K562 (cell line): ENCODE results near the gene ST3GAL5. TPM values are rescaled to one million over a fixed set of nuclear protein-coding genes. Genes with fewer than 3 reads are reported as not detected.

ENCODE experiments used
- ATF7 ChIP-seq: fragments of 450-650 bp; IDR thresholded peaks from 2 replicates; pipeline ENCODE4 v1.7.1; 2014; ENCODE audit warnings: mild to moderate bottlenecking, moderate library complexity
- CREB3 ChIP-seq: fragments of 450-650 bp; conservative IDR thresholded peaks from 2 replicates; pipeline ENCODE4 v1.6.1; 2016; ENCODE audit warnings: missing genetic modification characterization, low read depth, mild to moderate bottlenecking, missing compliant biosample characterization, moderate library complexity
- CREM ChIP-seq: IDR thresholded peaks from 2 replicates; pipeline ENCODE4 v1.6.1; 2014; ENCODE audit warnings: antibody characterized with exemption, low read depth
- ESRRB ChIP-seq: fragments of 250-450 bp; sonication (Bioruptor Pico); IDR thresholded peaks from 2 replicates; pipeline ENCODE4 v1.5.0; 2020; ENCODE audit warnings: mild to moderate bottlenecking, moderate library complexity, borderline replicate concordance
- KLF1 ChIP-seq: fragments of 450-650 bp; IDR thresholded peaks from 2 replicates; pipeline ENCODE4 v1.6.1; 2016; ENCODE audit warnings: missing genetic modification characterization, missing compliant biosample characterization
- KLF16 ChIP-seq: IDR thresholded peaks from 2 replicates; pipeline ENCODE4 v1.6.1; 2016; ENCODE audit warnings: antibody characterized with exemption
- SAFB2 ChIP-seq: fragments of 200-400 bp; formaldehyde crosslinking; IDR thresholded peaks from 2 replicates; pipeline ENCODE4 v1.6.1; 2018; ENCODE audit warnings: borderline replicate concordance, low read length, low read depth, moderate library complexity; ENCODE audit not compliant: severe bottlenecking
- SPI1 ChIP-seq: IDR thresholded peaks from 2 replicates; pipeline ENCODE4 v1.6.1; 2011; ENCODE audit warnings: low read depth, low read length, control low read depth, borderline replicate concordance
- TAL1 ChIP-seq: fragments of 450-650 bp; IDR thresholded peaks from 2 replicates; pipeline ENCODE4 v1.6.1; 2016; ENCODE audit warnings: mild to moderate bottlenecking
- THRAP3 ChIP-seq: fragments of 450-650 bp; IDR thresholded peaks from 2 replicates; pipeline ENCODE4 v1.6.1; 2016; ENCODE audit warnings: mild to moderate bottlenecking, inconsistent platforms, borderline replicate concordance
- YBX1 ChIP-seq: fragments of 450-650 bp; IDR thresholded peaks from 2 replicates; pipeline ENCODE4 v1.7.1; 2016; ENCODE audit warnings: mild to moderate bottlenecking
- ZKSCAN8 ChIP-seq: fragments of 200-800 bp; sonication (Bioruptor generic); IDR thresholded peaks from 2 replicates; pipeline ENCODE4 v1.6.1; 2016; ENCODE audit warnings: missing genetic modification characterization, missing compliant biosample characterization
- ZNF133 ChIP-seq: fragments of 250-450 bp; sonication (Bioruptor Pico); IDR thresholded peaks from 2 replicates; pipeline ENCODE4 v1.4.0; 2020; ENCODE audit warnings: mild to moderate bottlenecking
- ZNF445 ChIP-seq: fragments of 250-450 bp; sonication (Bioruptor Pico); IDR thresholded peaks from 2 replicates; pipeline ENCODE4 v1.4.0; 2020; ENCODE audit warnings: low read depth, mild to moderate bottlenecking, moderate library complexity
- ZNF57 ChIP-seq: fragments of 450-650 bp; formaldehyde crosslinking; IDR thresholded peaks from 2 replicates; pipeline ENCODE4 v1.4.0; 2020; ENCODE audit warnings: mild to moderate bottlenecking, moderate library complexity
- polyA plus RNA-seq, 8 experiments: library from polyadenylated mRNA; depleted of rRNA in 4 of 8; stranded (reverse) in 5 of 8; unstranded in 3 of 8; fragments of >200 nt; fragmentation: Nextera tagmentation in 2 of 8; fragmentation: Illumina TruSeq in 1 of 8; extraction: Ambion mirVana in 2 of 8; extraction: Trizol in 1 of 8; gene quantifications; 2 replicates each; pipeline versions ENCODE4 v1.2.1 to v1.2.3, GENCODE V29; 2011 to 2014; ENCODE audit warnings: inconsistent platforms in 1 of 8, missing spikeins in 1 of 8
- total RNA-seq, 7 experiments: library from RNA; depleted of rRNA in 6 of 7; stranded (reverse); fragments of >200 nt in 6 of 7; fragmentation: Illumina TruSeq in 2 of 7; extraction: Trizol in 2 of 7; gene quantifications; 2 replicates each; pipeline versions ENCODE4 v1.2.1 to v1.2.3, GENCODE V29; 2011 to 2021; ENCODE audit warnings: low replicate concordance in 1 of 7
- TF ChIP-seq, protein P1 (sequence below): sonication (generic); formaldehyde crosslinking; IDR thresholded peaks from 2 replicates; pipeline ENCODE4 v1.8.0; 2022; ENCODE audit warnings: mild to moderate bottlenecking, missing genetic modification reagents

ST3GAL5 gene
- total and polyA plus RNA-seq, 9 of the 15 experiments (the other 6 are each of a cell fraction or from before 2014, with no cell fraction given): 1.6 to 10.0 (median 4.2) TPM

- TF ChIP-seq SAFB2: no peak
- TF ChIP-seq THRAP3: no peak
- no peak for TF ChIP-seq CREM
- TF ChIP-seq ZNF133: no peak
- peak; percentile 53; the same call in 1 of the 2 replicates for TF ChIP-seq TAL1
- peak; percentile 38 for TF ChIP-seq ATF7
- no peak for TF ChIP-seq KLF1 (tag)
- TF ChIP-seq, protein P1, sequence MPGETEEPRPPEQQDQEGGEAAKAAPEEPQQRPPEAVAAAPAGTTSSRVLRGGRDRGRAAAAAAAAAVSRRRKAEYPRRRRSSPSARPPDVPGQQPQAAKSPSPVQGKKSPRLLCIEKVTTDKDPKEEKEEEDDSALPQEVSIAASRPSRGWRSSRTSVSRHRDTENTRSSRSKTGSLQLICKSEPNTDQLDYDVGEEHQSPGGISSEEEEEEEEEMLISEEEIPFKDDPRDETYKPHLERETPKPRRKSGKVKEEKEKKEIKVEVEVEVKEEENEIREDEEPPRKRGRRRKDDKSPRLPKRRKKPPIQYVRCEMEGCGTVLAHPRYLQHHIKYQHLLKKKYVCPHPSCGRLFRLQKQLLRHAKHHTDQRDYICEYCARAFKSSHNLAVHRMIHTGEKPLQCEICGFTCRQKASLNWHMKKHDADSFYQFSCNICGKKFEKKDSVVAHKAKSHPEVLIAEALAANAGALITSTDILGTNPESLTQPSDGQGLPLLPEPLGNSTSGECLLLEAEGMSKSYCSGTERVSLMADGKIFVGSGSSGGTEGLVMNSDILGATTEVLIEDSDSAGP: no peak
- TF ChIP-seq ZNF445 (CRISPR knock-in tag): no peak
- no peak for TF ChIP-seq YBX1
- no peak for TF ChIP-seq ZNF57
- TF ChIP-seq KLF16: no peak
- no peak for TF ChIP-seq ZKSCAN8 (CRISPR knock-in tag)
- TF ChIP-seq ESRRB (CRISPR knock-in tag): no peak
- TF ChIP-seq CREB3: no peak
- TF ChIP-seq SPI1: no peak
Measured at GRCh38 chr2:85840091-85840490, 48.7 kb downstream of the ST3GAL5 start (continued).
